ENCODE results near the gene TMED10.

The TMED10 gene

DNA sequence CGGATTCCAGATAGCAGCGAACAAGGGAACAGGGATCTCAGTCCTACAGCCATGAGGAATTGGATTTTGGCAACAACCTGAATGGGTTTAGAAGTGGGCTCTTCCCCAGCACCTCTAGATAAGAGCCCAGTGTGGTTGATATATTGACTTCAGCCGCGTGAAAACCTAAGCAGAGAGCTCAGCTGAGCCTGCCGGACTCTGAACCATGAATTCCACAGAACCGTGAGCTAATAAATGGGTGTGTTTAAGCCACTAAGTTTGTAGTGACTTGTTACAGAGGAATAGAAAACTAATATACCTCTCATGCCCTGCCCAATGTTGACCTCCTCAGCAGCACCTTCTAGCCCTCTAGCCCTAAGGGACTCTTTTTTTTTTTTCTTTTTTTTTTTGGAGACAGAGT is 32.4 kb upstream of the TMED10 start:
- CTCF ChIA-PET: no interaction called here
- H3K36me3 ChIP-seq (ENCODE audit: control insufficient read depth in 2 of 2, insufficient read depth in 1 of 2, low read length in 2 of 2): no peaks in the 10 kb centered on the region
- TF ChIP-seq ZNF660 (tag by site-specific recombination; IDR thresholded peaks at IDR 0.05) (no peak), ZNF324 (tag by site-specific recombination; IDR thresholded peaks at IDR 0.05) (no peak)
- H3K9me3 ChIP-seq (ENCODE audit: control insufficient read depth, insufficient read depth, low read depth, low read length): no peaks in the 10 kb centered on the region
- H3K27ac ChIP-seq (ENCODE audit: extremely low read depth, low read depth, low read length): no peak overlapping the region
- no peaks in the 10 kb centered on the region for H3K4me1 ChIP-seq (ENCODE audit: control insufficient read depth, insufficient read depth, low read length)
- POLR2A ChIA-PET: no interaction called here
- no peak overlapping the region for H3K4me3 ChIP-seq (ENCODE audit: low read depth, low read length)

DNA sequence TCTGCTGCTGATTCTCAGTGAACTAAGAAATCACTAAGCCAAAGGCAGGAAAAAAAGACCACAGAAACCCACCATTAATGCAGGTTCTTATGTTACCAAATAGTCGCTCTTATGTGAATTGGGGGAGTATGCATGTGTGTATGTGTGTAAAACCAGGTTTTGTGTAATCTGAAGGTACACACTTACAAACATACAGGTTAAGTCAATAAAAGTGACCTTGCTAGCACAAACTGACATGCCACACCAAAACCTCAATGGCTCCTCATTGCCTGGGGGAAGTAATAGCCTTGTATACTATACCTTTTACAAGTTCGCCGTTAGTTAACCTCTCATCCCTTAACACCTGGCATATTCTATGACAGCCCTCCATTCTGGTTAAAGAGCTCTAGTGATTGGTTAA is 29.8 kb upstream of the TMED10 start:
- H3K9me3 ChIP-seq (ENCODE audit: control insufficient read depth, insufficient read depth, low read depth, low read length): no peaks in the 10 kb centered on the region
- H3K27ac ChIP-seq (ENCODE audit: extremely low read depth, low read depth, low read length): no peak overlapping the region
- POLR2A ChIA-PET: no interaction called here
- H3K4me3 ChIP-seq (ENCODE audit: low read depth, low read length): no peak overlapping the region
- H3K36me3 ChIP-seq (ENCODE audit: control insufficient read depth in 2 of 2, insufficient read depth in 1 of 2, low read length in 2 of 2): no peaks in the 10 kb centered on the region
- CTCF ChIA-PET: interaction anchor here (0.5 kb wide), 1 partner anchor 68 kb away, joined by 3 read pairs; no protein-coding TSS in a partner anchor
- TF ChIP-seq ZNF350 (tag by site-specific recombination; IDR thresholded peaks at IDR 0.05) (no peak), RBAK (tag by site-specific recombination; IDR thresholded peaks at IDR 0.05) (no peak), ZNF169 (tag by site-specific recombination; IDR thresholded peaks at IDR 0.05) (no peak), EGR2 (tag by site-specific recombination; IDR thresholded peaks at IDR 0.05; ENCODE audit: low read depth) (no peak), ZFP69B (tag by site-specific recombination; IDR thresholded peaks at IDR 0.05) (no peak), ZNF248 (tag by site-specific recombination; IDR thresholded peaks at IDR 0.05) (no peak), ZNF335 (tag by site-specific recombination; conservative IDR thresholded peaks at IDR 0.05) (no peak), ZNF157 (tag by site-specific recombination; IDR thresholded peaks at IDR 0.05) (no peak), ZNF76 (tag by site-specific recombination; IDR thresholded peaks at IDR 0.05; ENCODE audit: borderline replicate concordance, low read depth) (no peak), KLF7 (tag by site-specific recombination; IDR thresholded peaks at IDR 0.05; ENCODE audit: borderline replicate concordance) (no peak), KLF16 (tag by site-specific recombination; IDR thresholded peaks at IDR 0.05) (no peak), ZNF341 (tag by site-specific recombination; IDR thresholded peaks at IDR 0.05; ENCODE audit: low read depth) (no peak), ZFP37 (tag by site-specific recombination; IDR thresholded peaks at IDR 0.05) (no peak), ZNF114 (tag by site-specific recombination; IDR thresholded peaks at IDR 0.05) (no peak), ZBTB8A (tag by site-specific recombination; IDR thresholded peaks at IDR 0.05) (no peak), KLF1 (tag by site-specific recombination; IDR thresholded peaks at IDR 0.05) (no peak), ZNF785 (tag by site-specific recombination; IDR thresholded peaks at IDR 0.05) (no peak), ZBTB7A (tag by site-specific recombination; IDR thresholded peaks at IDR 0.05; ENCODE audit: low read depth) (no peak), ZBTB21 (tag by site-specific recombination; IDR thresholded peaks at IDR 0.05) (no peak)
- TF ChIP-seq, protein P1, sequence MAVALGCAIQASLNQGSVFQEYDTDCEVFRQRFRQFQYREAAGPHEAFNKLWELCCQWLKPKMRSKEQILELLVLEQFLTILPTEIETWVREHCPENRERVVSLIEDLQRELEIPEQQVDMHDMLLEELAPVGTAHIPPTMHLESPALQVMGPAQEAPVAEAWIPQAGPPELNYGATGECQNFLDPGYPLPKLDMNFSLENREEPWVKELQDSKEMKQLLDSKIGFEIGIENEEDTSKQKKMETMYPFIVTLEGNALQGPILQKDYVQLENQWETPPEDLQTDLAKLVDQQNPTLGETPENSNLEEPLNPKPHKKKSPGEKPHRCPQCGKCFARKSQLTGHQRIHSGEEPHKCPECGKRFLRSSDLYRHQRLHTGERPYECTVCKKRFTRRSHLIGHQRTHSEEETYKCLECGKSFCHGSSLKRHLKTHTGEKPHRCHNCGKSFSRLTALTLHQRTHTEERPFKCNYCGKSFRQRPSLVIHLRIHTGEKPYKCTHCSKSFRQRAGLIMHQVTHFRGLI (tag by site-specific recombination; IDR thresholded peaks at IDR 0.05): no peak
- no peaks in the 10 kb centered on the region for H3K4me1 ChIP-seq (ENCODE audit: control insufficient read depth, insufficient read depth, low read length)

DNA sequence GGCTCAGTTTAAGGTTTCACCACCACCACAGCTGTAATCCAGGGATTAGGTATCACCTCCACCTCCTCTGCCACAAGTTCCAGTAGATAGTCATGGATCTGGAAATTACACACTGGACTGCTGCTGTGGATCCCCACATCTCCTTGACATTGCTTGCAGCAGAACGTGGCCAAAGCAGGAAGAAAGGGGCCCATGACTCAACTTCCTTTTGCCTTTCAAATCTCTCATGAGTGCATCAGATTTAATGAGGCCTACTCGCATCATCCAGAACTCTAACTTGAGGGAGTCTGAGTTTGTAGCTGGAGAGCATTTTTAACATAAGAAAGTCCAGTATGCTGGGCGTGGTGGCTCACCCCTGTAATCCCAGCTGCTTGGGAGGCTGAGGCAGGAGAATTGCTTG is 29.2 kb upstream of the TMED10 start:
- no peak overlapping the region for H3K4me3 ChIP-seq (ENCODE audit: low read depth, low read length)
- no peak overlapping the region for H3K27ac ChIP-seq (ENCODE audit: extremely low read depth, low read depth, low read length)
- ChIA-PET CTCF (interaction anchor here (0.5 kb wide), 1 partner anchor 69 kb away, joined by 3 read pairs; no protein-coding TSS in a partner anchor), POLR2A (no interaction called here)
- H3K36me3 ChIP-seq (ENCODE audit: control insufficient read depth in 2 of 2, insufficient read depth in 1 of 2, low read length in 2 of 2): no peaks in the 10 kb centered on the region
- no peaks in the 10 kb centered on the region for H3K9me3 ChIP-seq (ENCODE audit: control insufficient read depth, insufficient read depth, low read depth, low read length)
- H3K4me1 ChIP-seq (ENCODE audit: control insufficient read depth, insufficient read depth, low read length): no peaks in the 10 kb centered on the region
- TF ChIP-seq, protein P2, sequence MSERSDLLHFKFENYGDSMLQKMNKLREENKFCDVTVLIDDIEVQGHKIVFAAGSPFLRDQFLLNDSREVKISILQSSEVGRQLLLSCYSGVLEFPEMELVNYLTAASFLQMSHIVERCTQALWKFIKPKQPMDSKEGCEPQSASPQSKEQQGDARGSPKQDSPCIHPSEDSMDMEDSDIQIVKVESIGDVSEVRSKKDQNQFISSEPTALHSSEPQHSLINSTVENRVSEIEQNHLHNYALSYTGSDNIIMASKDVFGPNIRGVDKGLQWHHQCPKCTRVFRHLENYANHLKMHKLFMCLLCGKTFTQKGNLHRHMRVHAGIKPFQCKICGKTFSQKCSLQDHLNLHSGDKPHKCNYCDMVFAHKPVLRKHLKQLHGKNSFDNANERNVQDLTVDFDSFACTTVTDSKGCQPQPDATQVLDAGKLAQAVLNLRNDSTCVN (tag by site-specific recombination; optimal IDR thresholded peaks at IDR 0.05): no peak
- no peak for TF ChIP-seq ZIC2 (tag by site-specific recombination; IDR thresholded peaks at IDR 0.05)
- TF ChIP-seq, protein P3, sequence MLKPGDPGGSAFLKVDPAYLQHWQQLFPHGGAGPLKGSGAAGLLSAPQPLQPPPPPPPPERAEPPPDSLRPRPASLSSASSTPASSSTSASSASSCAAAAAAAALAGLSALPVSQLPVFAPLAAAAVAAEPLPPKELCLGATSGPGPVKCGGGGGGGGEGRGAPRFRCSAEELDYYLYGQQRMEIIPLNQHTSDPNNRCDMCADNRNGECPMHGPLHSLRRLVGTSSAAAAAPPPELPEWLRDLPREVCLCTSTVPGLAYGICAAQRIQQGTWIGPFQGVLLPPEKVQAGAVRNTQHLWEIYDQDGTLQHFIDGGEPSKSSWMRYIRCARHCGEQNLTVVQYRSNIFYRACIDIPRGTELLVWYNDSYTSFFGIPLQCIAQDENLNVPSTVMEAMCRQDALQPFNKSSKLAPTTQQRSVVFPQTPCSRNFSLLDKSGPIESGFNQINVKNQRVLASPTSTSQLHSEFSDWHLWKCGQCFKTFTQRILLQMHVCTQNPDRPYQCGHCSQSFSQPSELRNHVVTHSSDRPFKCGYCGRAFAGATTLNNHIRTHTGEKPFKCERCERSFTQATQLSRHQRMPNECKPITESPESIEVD (tag by site-specific recombination; IDR thresholded peaks at IDR 0.05): no peak
- no peak for TF ChIP-seq ZNF221 (tag by site-specific recombination; IDR thresholded peaks at IDR 0.05; ENCODE audit: borderline replicate concordance)
- no peak for TF ChIP-seq ZNF560 (tag by site-specific recombination; IDR thresholded peaks at IDR 0.05; ENCODE audit: borderline replicate concordance)
- TF ChIP-seq ZNF155 (tag by site-specific recombination; IDR thresholded peaks at IDR 0.05): no peak
- TF ChIP-seq ZNF621 (tag by site-specific recombination; IDR thresholded peaks at IDR 0.05): no peak
- TF ChIP-seq, protein P1 (tag by site-specific recombination; IDR thresholded peaks at IDR 0.05): no peak
- TF ChIP-seq MZF1 (tag by site-specific recombination; IDR thresholded peaks at IDR 0.05; ENCODE audit: borderline replicate concordance): no peak
- no peak for TF ChIP-seq ZNF248 (tag by site-specific recombination; IDR thresholded peaks at IDR 0.05)
